Mesenteric fat pad (tissue), 1 donor: ENCODE measurements around the gene ATP6V1F. TPM values are rescaled to one million over a fixed set of nuclear protein-coding genes. Genes with fewer than 3 reads are reported as not detected.

ENCODE experiments used
- DNase-seq: peaks from one replicate; pipeline ENCODE4 v3.0.0-alpha.2; 2020; ENCODE audit warnings: low spot score
- total RNA-seq: library from RNA; stranded (reverse); fragmentation: NEBNext Ultra II Directional; extraction: Animal tissue kit (Norgen Biotek cat#: 25700); gene quantifications from one replicate; pipeline ENCODE4 v1.2.1, GENCODE V29; 2021
- donor health status: DM: yes; HTN: yes; CAD: no.

The ATP6V1F gene
- total RNA-seq, 1 donor from 2014 or later = 160 TPM

DNA sequence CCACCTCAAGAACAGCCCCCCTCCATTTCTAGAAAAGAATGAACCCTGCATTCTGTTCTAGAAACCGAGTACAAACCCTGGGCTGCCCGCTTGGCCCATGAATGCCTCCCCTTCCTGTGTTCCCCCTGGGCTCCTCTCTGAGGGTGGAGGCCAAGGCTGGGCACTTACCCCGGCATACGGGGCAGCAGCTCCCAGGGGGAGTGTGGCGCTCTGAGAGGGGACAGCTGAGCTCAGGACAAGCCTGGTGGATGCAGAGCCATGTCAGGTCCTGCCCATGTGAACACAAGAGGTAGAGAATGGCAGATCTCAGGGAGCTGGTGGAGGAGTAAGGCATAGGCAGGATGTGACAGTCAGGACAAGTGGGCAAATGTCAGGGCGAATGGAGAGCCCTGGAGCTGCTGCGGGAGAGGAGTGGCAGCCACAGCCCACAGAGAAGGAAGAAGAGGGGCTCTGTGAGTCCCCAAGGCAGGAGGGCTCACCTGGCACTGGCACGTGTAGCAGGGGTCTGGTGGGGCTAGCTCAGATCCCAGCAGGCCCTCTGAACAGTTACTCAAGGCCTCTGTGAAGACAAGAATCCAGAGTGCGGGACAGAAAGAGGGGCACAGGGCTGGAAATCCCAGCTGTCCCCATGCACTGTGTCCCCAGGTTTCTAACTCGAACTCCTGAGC lies 18.9 kb downstream of the ATP6V1F start:
- DNase-seq = no peak

DNA sequence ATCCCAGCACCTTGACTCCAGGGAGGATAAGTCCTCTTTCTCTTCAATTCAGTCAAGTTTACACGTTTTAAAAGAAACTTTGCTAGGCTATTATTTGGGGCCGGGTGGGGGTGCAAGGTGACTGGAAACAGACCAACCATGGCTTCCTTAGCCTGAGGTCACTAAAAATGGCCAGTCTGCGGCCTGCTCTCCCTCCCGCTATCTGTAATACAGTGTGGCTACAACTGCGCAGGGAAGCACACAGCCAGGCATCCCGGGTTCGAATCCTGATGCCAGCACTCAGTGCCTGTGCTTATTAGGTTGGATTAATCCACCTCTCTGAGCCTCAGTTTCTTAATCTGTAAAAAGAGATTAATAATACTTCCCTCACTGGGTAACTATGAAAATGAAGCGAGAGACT lies 19.5 kb downstream of the ATP6V1F start:
- no peak for DNase-seq

GRCh38 chr7:128883622-128884448 lies 21.2 kb downstream of the ATP6V1F start:
- peak; percentile 92 for DNase-seq

DNA sequence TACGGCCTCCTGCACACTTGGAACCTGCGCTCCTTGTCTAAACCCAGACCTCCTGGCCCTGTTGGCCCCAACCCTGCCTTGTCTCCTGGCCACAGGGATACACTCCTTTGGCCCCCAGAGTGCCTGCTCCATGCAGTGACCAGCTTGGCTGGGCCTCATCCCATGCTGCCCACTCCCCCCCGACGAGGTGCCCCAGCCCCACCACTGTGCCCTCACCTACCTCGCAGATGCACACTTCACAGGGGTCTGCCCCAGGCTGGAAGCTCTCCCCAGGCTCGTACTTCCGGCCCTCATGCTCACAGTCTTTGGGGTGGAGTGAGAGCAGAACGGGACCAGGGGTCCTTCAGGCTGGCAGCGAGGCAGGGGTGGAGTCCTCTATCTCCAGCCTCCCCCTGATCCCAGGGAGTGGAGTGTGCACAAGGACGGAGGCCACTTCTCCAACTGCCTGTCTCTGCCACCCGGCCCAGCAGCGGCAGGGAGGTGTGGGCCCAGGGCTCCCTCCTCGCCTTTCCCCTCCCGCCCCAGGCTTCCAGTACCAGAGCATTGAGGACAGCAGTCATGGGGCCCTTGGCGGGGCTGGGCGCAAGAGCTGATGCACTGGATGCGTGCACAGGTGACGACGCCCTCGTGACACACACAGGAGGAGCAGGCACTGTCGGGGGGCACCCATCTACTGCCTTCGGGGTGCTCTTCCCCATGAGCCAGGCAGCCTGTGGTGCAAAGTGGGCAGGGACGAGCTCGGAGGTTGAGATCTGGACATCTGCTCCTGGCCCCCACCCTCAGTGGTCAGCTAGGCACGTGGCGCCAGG lies 22.1 kb downstream of the ATP6V1F start:
- no peak for DNase-seq

DNA sequence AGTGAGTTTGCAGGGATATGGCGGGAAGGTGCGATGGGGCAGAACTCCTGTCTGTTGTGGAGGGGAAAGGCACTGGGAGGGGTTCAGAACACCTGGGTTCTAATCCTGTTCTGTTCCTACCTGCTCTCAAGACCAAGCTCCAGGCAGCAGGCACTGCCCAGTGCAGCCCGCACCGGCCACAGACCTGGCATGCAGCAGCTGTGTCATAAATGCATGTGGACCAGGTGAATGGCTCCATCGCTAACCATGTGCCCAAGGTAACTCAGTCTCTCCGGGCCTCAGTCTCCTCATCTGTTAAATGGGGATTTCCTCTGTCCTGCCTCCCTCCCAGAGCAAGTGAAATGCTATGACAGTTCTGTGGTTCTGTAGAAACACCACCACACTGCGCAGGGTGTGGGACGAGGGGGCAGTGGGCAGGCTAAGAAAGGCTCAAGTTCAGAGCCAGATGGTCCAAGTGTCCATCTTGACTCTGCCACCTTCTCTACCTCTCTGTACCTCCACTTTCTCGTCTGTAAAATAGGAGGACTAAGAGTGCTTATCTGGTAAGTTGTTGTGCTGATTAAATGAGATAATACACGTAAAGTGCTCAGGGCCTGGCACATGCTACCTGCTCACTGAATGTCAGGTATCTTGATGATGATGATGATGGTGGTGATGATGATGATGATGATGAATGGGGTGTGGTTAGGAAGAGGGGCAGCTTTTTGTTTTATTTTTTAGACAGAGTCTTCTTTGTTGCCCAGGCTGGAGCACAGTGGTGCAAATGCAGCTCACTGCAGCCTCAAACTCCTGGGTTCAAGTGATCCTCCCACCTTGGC lies 22.9 kb downstream of the ATP6V1F start:
- no peak for DNase-seq

GRCh38 chr7:128886391-128887168 lies 23.9 kb downstream of the ATP6V1F start:
- no peak for DNase-seq

DNA sequence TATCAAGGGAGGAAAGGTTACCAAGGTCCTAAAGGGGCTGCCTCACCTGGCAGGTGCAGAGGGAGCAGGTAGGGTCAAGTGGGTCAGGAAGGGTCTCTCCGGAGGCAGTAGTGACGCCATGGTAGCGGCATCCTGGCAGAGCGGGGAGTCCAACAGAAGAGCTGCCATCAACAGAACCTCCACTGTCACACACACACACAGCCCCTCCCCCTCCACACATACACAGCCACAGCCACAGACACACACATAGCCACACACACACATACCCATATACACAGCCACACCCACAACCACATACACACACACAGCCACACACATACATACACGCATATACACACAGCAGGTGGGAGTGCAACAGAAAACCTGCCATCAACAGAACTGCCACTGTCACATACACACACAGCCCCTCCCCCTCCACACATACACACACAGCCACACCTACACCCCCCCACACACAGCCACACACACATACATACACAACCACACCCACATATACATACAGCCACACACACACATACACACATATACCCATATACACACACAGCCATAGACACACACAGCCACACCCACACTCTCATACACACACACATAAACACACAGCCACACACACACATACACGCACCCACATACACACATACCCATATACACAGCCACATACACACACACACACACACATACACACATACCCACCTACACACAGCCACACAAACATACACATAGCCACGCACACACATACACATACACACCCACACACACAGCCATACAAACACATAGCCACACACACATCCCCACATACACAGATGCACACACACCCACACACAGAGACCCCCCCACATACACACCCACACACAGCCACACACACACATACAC lies 24.7 kb downstream of the ATP6V1F start:
- no peak for DNase-seq

- no peak for DNase-seq
Measured at GRCh38 chr7:128888039-128888755, 25.5 kb downstream of the ATP6V1F start.

GRCh38 chr7:128888756-128889095 lies 26.1 kb downstream of the ATP6V1F start:
- DNase-seq = no peak

- no peak for DNase-seq
Measured at GRCh38 chr7:128889121-128889520, 26.5 kb downstream of the ATP6V1F start.

- DNase-seq = no peak
Measured at GRCh38 chr7:128890306-128891109, 27.9 kb downstream of the ATP6V1F start.

DNA sequence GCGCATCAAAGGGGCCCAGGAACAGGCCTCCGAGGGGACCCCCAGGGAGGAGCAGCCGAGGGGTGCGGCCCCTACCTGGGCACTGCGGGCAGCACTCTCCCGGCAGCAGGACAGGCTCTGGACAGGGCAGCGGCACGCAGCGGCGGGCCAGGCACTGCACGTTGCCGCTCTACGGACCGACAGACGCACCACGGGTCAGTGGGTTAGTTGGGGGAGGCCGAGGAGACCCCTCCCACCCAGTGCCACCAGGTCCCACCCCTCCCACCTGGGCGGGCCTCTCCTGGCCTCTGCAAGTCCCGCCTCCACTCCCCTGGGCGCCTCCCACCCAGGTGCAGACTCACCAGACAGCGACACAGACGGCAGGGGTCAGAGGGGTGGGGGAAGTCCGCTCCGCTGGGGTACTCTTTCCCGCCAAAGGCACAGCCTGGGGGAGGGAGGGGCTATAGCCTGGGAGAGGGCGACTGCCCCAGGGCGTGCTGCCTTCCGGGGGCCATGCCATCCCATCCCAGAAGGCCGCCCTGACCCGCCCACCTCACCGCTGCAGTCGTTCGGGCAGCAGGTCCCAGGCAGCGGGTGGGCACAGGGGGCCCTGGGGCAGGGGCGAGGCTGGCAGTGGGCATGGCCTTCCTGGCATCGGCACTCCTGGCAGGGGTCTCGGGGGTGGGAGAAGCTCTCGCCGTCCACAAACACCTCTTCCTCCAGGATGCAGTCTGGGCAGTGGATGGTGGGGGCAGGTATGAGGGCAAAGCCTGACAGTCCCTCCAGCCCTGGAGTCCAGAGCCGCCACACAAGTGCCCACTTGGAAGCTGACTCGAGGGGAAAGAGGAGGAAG lies 28.7 kb downstream of the ATP6V1F start:
- no peak for DNase-seq

GRCh38 chr7:128891942-128892269 lies 29.2 kb downstream of the ATP6V1F start:
- no peak for DNase-seq

- no peak for DNase-seq
Measured at GRCh38 chr7:128892521-128893250, 30.0 kb downstream of the ATP6V1F start.

DNA sequence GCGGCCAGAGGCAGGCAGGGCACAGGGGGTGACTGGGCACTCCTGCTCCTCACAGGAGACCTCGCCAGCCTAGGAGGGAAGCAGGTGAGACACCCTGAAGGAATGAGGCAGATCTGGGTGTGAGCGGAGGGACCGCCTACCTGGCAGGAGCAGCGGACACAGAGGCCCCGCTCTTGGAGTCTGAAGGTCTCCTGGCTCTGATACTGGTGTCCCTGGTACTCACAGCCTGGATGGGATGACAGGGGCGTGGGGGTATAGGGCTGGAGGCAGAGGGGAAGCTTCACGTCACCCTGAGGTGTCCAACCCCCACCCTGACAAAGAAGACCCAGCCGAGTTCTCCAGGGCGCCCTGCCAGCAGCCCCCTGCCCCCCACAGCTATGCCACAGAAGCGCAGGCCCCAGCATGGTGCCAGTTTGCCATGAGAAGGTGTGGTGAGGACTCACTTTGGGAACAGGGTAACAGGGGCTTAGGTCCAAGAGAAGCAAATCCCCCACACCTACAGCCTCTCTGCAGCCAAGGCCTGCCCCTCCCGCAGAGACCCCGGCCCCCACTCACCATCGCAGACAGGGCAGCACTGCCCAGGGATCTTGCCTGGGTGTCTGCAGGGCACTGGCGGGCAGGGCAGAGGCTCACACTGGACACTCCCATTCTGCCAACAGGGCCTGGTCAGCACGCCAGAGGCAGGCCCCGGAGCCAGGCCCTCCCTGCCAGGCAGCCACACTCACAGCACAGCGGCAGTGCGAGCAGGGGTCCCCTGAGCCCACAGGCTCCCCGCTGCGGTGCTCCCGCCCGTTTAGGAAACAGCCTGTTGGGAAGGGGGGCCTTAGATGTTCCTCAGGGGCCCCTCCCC lies 30.8 kb downstream of the ATP6V1F start:
- DNase-seq = no peak

GRCh38 chr7:128894101-128894440 lies 31.4 kb downstream of the ATP6V1F start:
- DNase-seq = no peak
